ENCODE measurements around the gene MORN2. TPM values are rescaled to one million over a fixed set of nuclear protein-coding genes. Genes with fewer than 3 reads are reported as not detected.

MORN2 gene
- total and polyA plus RNA-seq, 2 of the 13 experiments (the other 11 are each of a cell fraction or from before 2014, with no cell fraction given): 7.0 to 28.0 TPM

- no peak; the same call in 1 of the 2 replicates for TF ChIP-seq ZBTB14 (CRISPR knock-in tag; IDR thresholded peaks at IDR 0.05)
- peak; percentile 25; the same call in 1 of the 2 replicates for TF ChIP-seq PATZ1 (CRISPR knock-in tag; IDR thresholded peaks at IDR 0.05)
- peak; percentile 95 for TF ChIP-seq HNRNPLL (IDR thresholded peaks at IDR 0.05; ENCODE audit: low read depth, low read length, poor library complexity, severe bottlenecking)
- TF ChIP-seq RXRB (CRISPR knock-in tag; IDR thresholded peaks at IDR 0.05; ENCODE audit: borderline replicate concordance): peak; percentile 53
- TF ChIP-seq ATF3 (CRISPR knock-in tag; IDR thresholded peaks at IDR 0.05): no peak
- no peak for TF ChIP-seq ZNF790 (CRISPR knock-in tag; IDR thresholded peaks at IDR 0.05; ENCODE audit: borderline replicate concordance)
- TF ChIP-seq ZFX (CRISPR knock-in tag; IDR thresholded peaks at IDR 0.05; ENCODE audit: low read depth): peak; percentile 95
- TF ChIP-seq IKZF1 (IDR thresholded peaks at IDR 0.05): no peak
- no peak; the same call in 1 of the 2 replicates for TF ChIP-seq ARID3A (IDR thresholded peaks at IDR 0.05; ENCODE audit: low read depth, low read length)
- peak; percentile 51; the same call in 1 of the 2 replicates for TF ChIP-seq AHDC1 (CRISPR knock-in tag; IDR thresholded peaks at IDR 0.05; ENCODE audit: borderline replicate concordance)
- TF ChIP-seq ZNF770 (CRISPR knock-in tag; IDR thresholded peaks at IDR 0.05): peak; percentile 77
- TF ChIP-seq ONECUT2 (CRISPR knock-in tag; IDR thresholded peaks at IDR 0.05): no peak
- peak; percentile 75; the same call in 1 of the 2 replicates for TF ChIP-seq ZNF556 (CRISPR knock-in tag; IDR thresholded peaks at IDR 0.05; ENCODE audit: borderline replicate concordance)
- TF ChIP-seq KDM5B (CRISPR knock-in tag; IDR thresholded peaks at IDR 0.05; ENCODE audit: borderline replicate concordance): peak; percentile 99; the same call in 1 of the 2 replicates
Measured at GRCh38 chr2:38875576-38876367, at the start of gene MORN2, which contains the start of gene DHX57 (continued).
